ENCODE data around the gene PRDX5.

DNA sequence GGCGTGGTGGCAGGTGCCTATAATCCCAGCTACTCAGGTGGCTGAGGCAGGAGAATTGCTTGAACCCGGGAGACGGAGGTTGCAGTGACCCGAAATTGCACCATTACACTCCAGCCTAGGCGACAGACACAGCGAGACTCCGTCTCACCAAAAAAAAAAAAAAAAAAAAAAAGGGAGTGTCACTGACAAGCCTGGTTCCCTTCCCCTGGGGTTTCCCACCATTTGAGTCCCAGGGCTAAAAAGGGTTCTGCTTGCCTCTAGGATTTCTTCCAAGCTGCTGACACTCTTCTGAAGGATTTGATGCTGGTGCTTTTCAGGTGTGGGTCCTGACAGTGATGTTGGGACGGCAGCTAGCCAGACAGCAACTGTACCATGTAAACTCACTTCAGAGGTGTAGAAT, 20.8 kb downstream of the PRDX5 start:
- no peak for TF ChIP-seq CTCF (conservative IDR thresholded peaks at IDR 0.05; ENCODE audit: low read depth, low read length)
- TF ChIP-seq EZH2 (IDR thresholded peaks at IDR 0.05; ENCODE audit: borderline replicate concordance, low read depth, low read length, poor library complexity, severe bottlenecking), result no peak
